ENCODE measurements around the gene SNRK.

GRCh38 chr3:43400167-43400566 lies 113.8 kb downstream of the SNRK start:
- TF ChIP-seq POLR2A (IDR thresholded peaks at IDR 0.05) (no peak), CTCF (IDR thresholded peaks at IDR 0.05) (no peak)
